ENCODE measurements around the gene PLCB2.

- TF ChIP-seq, protein P1, sequence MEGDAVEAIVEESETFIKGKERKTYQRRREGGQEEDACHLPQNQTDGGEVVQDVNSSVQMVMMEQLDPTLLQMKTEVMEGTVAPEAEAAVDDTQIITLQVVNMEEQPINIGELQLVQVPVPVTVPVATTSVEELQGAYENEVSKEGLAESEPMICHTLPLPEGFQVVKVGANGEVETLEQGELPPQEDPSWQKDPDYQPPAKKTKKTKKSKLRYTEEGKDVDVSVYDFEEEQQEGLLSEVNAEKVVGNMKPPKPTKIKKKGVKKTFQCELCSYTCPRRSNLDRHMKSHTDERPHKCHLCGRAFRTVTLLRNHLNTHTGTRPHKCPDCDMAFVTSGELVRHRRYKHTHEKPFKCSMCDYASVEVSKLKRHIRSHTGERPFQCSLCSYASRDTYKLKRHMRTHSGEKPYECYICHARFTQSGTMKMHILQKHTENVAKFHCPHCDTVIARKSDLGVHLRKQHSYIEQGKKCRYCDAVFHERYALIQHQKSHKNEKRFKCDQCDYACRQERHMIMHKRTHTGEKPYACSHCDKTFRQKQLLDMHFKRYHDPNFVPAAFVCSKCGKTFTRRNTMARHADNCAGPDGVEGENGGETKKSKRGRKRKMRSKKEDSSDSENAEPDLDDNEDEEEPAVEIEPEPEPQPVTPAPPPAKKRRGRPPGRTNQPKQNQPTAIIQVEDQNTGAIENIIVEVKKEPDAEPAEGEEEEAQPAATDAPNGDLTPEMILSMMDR (IDR thresholded peaks at IDR 0.05): no peak
- TF ChIP-seq EZH2 (IDR thresholded peaks at IDR 0.05) (no peak), EZH2phosphoT487 (IDR thresholded peaks at IDR 0.05) (no peak)
These were observed 34.3 kb downstream of the PLCB2 start for GRCh38 chr15:40273428-40273827.

All from neural progenitor cell (in vitro differentiated cells).